ENCODE data around the gene ENC1. TPM values are rescaled to one million over a fixed set of nuclear protein-coding genes. Genes with fewer than 3 reads are reported as not detected.

Gene ENC1
- polyA plus RNA-seq, 3 donors = 6.9 to 9.9 (median 9.6) TPM

DNA sequence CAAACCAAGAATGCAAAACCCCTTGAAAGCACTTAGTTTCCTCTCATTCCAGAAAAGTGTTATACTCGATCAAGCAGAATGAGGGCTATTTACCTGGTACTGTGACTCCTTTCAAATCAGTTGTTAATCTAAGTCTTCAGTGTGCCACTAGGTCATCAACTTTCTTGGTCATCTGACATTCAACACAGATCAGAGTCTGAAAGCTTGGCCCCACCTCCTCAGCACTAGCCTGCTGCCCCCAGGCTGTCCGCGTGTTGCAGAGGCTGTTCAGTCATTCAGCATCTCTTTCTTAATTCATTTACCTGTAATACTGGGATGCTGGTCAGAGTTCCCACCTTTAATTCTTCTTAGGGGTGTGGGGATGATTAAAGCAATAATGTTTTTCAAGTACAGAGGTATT, 28.5 kb downstream of the ENC1 start:
- H3K27me3 Mint-ChIP-seq (ENCODE audit: low read depth in 3 of 3) = peaks cover 0 to 2% (median 0%) of the 10 kb centered on the region in 3 donors
- intact Hi-C loops (cut with micrococcal nuclease) = no loop called here
- H3K36me3 Mint-ChIP-seq = no peaks in the 10 kb centered on the region
- peaks cover 15% of the 10 kb centered on the region for H3K4me1 Mint-ChIP-seq
- H3K4me2 ChIP-seq (replicated peaks; ENCODE audit: extremely low read depth, low read length, poor library complexity, severe bottlenecking) = no peak overlapping the region
- DNase-seq = no peak
- no peaks in the 10 kb centered on the region for H3K27me3 ChIP-seq (ENCODE audit: control insufficient read depth in 2 of 2, insufficient read depth in 2 of 2, low read length in 2 of 2)
- no peak overlapping the region for H3K4me3 ChIP-seq (replicated peaks in 1 of 3; ENCODE audit: low read depth in 2 of 3, low read length in 3 of 3)
- H3K4me1 ChIP-seq (ENCODE audit: control insufficient read depth in 1 of 2, insufficient read depth in 2 of 2, low read length in 2 of 2) = peaks cover 13 to 14% of the 10 kb centered on the region in 2 donors
- H3K9ac ChIP-seq (ENCODE audit: insufficient read depth, low read length, poor library complexity, severe bottlenecking) = no peak overlapping the region
- no peak overlapping the region for H3K4me3 Mint-ChIP-seq
- H4K20me1 ChIP-seq (ENCODE audit: insufficient read depth, low read length) = no peaks in the 10 kb centered on the region
- no peaks in the 10 kb centered on the region for H3K9me3 ChIP-seq (replicated peaks in 1 of 2; ENCODE audit: control insufficient read depth in 1 of 2, insufficient read depth in 1 of 2, low read length in 2 of 2)
- no peak overlapping the region for H3K27ac Mint-ChIP-seq
- TF ChIP-seq, protein P1, sequence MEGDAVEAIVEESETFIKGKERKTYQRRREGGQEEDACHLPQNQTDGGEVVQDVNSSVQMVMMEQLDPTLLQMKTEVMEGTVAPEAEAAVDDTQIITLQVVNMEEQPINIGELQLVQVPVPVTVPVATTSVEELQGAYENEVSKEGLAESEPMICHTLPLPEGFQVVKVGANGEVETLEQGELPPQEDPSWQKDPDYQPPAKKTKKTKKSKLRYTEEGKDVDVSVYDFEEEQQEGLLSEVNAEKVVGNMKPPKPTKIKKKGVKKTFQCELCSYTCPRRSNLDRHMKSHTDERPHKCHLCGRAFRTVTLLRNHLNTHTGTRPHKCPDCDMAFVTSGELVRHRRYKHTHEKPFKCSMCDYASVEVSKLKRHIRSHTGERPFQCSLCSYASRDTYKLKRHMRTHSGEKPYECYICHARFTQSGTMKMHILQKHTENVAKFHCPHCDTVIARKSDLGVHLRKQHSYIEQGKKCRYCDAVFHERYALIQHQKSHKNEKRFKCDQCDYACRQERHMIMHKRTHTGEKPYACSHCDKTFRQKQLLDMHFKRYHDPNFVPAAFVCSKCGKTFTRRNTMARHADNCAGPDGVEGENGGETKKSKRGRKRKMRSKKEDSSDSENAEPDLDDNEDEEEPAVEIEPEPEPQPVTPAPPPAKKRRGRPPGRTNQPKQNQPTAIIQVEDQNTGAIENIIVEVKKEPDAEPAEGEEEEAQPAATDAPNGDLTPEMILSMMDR (IDR thresholded peaks at IDR 0.05) = no peak
- no peaks in the 10 kb centered on the region for H3K36me3 ChIP-seq (replicated peaks in 1 of 2; ENCODE audit: control insufficient read depth in 1 of 2, insufficient read depth in 2 of 2, low read length in 2 of 2)
- H3K79me2 ChIP-seq (ENCODE audit: insufficient read depth, low read length) = no peaks in the 10 kb centered on the region
- H2AFZ ChIP-seq (ENCODE audit: insufficient read depth, low read depth, low read length, poor library complexity, severe bottlenecking) = no peak overlapping the region
- H3K9me3 Mint-ChIP-seq = no peaks in the 10 kb centered on the region
- no peak overlapping the region for H3K27ac ChIP-seq (ENCODE audit: low read depth in 1 of 2, low read length in 2 of 2)
- WGBS (ENCODE audit: insufficient coverage) = 89% methylated on average over 1 of the region's 3 CpGs

DNA sequence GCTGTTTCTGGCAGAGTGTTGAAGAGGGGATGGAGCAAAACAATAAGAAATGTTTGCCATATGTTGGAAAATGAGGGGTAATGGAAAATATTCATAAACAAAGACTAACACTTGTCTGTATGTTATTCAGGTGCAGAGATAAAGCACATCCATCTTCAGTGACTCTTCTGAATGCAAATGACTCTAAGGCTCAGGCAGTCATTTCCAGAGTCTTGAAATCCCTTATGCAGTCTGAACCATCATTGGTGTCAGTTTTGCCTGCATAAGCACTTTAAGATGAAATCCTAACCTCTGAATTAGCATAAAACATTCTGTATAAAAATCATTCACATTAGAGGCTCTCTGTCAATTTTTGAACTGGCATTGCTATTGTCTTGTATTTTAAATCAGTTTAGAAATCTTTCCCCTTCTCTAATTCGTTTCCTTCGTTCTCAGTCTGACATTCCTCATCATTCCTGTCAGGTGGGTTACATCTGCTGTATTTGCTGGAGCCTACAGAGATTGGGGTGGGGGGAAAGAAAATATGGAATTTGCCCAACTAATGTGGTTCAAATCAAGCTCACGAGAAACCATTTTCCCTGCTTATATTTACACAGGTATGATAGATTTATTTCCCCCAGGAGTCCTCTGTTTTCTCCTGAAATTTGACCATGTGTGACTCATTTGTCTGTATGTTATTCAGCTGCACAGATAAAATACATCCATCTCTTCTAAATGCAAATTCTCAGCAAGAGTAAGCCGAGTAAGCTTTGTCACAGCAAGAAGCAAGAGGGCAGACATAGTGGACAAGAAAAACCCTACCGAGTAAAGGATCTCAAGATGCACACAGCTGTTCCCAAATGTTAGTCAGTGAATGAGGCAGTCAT, 31.6 kb downstream of the ENC1 start:
- Mint-ChIP-seq H3K9me3 (peaks cover 0 to 2% (median 0%) of the 10 kb centered on the region in 7 donors), H3K4me3 (no peak overlapping the region), H3K27ac (no peak overlapping the region), H3K4me1 (peaks cover 15% of the 10 kb centered on the region), H3K36me3 (no peaks in the 10 kb centered on the region), H3K27me3 (ENCODE audit: low read depth in 3 of 3) (peaks cover 0 to 2% (median 0%) of the 10 kb centered on the region in 3 donors)
- no peak overlapping the region for H3K4me3 ChIP-seq (replicated peaks in 1 of 3; ENCODE audit: low read depth in 2 of 3, low read length in 3 of 3)
- intact Hi-C loops (cut with micrococcal nuclease) = no loop called here
- TF ChIP-seq, protein P1 (IDR thresholded peaks at IDR 0.05) = no peak
- no peak overlapping the region for H3K9ac ChIP-seq (ENCODE audit: insufficient read depth, low read length, poor library complexity, severe bottlenecking)
- no peaks in the 10 kb centered on the region for H3K79me2 ChIP-seq (ENCODE audit: insufficient read depth, low read length)
- H3K4me2 ChIP-seq (replicated peaks; ENCODE audit: extremely low read depth, low read length, poor library complexity, severe bottlenecking) = no peak overlapping the region
- H3K36me3 ChIP-seq (replicated peaks in 1 of 2; ENCODE audit: control insufficient read depth in 1 of 2, insufficient read depth in 2 of 2, low read length in 2 of 2) = no peaks in the 10 kb centered on the region
- whole genome bisulfite sequencing (ENCODE audit: insufficient coverage) = 100% methylated on average over 1 of the region's 5 CpGs
- no peak for DNase-seq
- peaks cover 13 to 14% of the 10 kb centered on the region in 2 donors for H3K4me1 ChIP-seq (ENCODE audit: control insufficient read depth in 1 of 2, insufficient read depth in 2 of 2, low read length in 2 of 2)
- H4K20me1 ChIP-seq (ENCODE audit: insufficient read depth, low read length) = no peaks in the 10 kb centered on the region
- no peak overlapping the region for H3K27ac ChIP-seq (ENCODE audit: low read depth in 1 of 2, low read length in 2 of 2)
- H3K9me3 ChIP-seq (replicated peaks in 1 of 2; ENCODE audit: control insufficient read depth in 1 of 2, insufficient read depth in 1 of 2, low read length in 2 of 2) = no peaks in the 10 kb centered on the region
- H2AFZ ChIP-seq (ENCODE audit: insufficient read depth, low read depth, low read length, poor library complexity, severe bottlenecking) = no peak overlapping the region
- H3K27me3 ChIP-seq (ENCODE audit: control insufficient read depth in 2 of 2, insufficient read depth in 2 of 2, low read length in 2 of 2) = no peaks in the 10 kb centered on the region
